Astrocyte of the spinal cord (primary cell): Measurements from ENCODE around the gene POU6F2.

Source experiments
- DNase-seq: peaks from one replicate; pipeline ENCODE4 v3.0.0; 2011; ENCODE audit warnings: low read depth, low spot score
- H3K4me3 ChIP-seq: 2 replicates; pipeline ENCODE4 v1.5.1; 2011; ENCODE audit warnings: low read depth, mild to moderate bottlenecking, low read length, moderate library complexity
- CTCF ChIP-seq: IDR thresholded peaks from 2 replicates; pipeline ENCODE4 v1.5.1; 2012; ENCODE audit warnings: low read depth, mild to moderate bottlenecking, low read length, inconsistent platforms
- in situ Hi-C: cut with HindIII; loops from 2 replicates; pipeline ENCODE4 v1.10.0; 2017; ENCODE audit warnings: low sequenced_read_pairs

Gene POU6F2

DNA sequence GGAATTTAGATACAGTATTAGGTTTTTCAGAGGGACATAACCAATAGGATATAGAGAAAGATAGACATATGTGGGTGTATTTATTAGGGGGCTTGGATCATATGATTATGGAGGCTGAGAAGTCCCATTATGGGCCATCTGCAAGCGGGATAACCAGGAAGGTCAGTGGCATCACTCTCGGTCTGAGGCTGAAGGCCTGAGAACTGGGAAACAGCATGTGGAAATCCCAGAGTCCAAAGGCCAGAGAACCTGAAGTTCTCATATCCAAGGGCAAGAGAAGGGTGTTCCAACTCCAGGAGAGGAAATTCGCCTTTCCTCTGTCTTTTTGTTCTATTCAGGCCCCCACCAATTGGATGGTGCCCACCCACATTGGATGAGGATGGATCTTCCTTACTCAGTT is 180.7 kb downstream of the POU6F2 start:
- no peak overlapping the region for H3K4me3 ChIP-seq
- TF ChIP-seq CTCF = no peak
- in situ Hi-C loops = no loop called here
- no peak for DNase-seq

DNA sequence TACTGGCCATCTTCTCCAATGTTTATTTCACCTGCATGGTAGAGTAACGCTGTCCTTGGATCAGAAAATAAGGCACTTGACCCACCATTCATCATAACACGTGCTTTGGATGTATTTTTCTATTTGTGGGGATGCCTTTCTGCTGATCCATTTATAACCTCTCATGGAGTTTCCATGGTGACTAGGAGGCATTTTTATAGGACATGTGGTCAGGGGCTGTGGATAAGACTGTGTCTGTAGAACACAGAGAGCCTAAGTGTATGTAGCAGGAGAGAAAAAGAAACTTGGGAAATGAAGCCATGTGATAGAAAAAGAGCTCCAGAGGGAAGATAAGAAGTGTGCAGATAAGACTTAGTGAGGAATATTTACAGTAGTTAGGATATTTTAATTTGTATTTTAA is 184.2 kb downstream of the POU6F2 start:
- DNase-seq = no peak
- H3K4me3 ChIP-seq = no peak overlapping the region
- in situ Hi-C loops = no loop called here
- no peak for TF ChIP-seq CTCF

GRCh38 chr7:39164887-39165286 is 187.2 kb downstream of the POU6F2 start:
- no peak for TF ChIP-seq CTCF
- no peak for DNase-seq
- no peak overlapping the region for H3K4me3 ChIP-seq
- in situ Hi-C loops = no loop called here

- in situ Hi-C loops = no loop called here
- no peak for DNase-seq
- no peak overlapping the region for H3K4me3 ChIP-seq
- no peak for TF ChIP-seq CTCF
Measured at GRCh38 chr7:39168403-39169098, 190.8 kb downstream of the POU6F2 start.

DNA sequence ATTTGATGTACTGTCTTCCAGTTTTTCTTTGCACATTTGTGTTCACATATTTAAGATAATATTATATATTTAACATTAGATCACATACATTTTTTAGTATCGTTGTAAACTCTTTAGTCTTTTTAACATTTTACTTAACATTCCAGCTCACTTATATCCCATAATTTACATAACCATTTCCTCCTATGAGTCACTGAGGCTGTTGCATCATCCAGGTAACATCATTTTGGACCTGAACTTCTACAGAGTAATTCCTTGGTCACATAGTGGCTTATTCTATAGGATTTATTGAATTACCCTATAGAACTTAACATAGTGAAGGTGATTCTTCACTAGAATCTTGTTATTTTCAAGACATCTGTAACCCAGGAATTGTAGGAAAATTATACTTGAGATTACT is 194.4 kb downstream of the POU6F2 start:
- in situ Hi-C loops = no loop called here
- no peak overlapping the region for H3K4me3 ChIP-seq
- DNase-seq = no peak
- no peak for TF ChIP-seq CTCF

- in situ Hi-C loops = no loop called here
- no peak overlapping the region for H3K4me3 ChIP-seq
- no peak for DNase-seq
- no peak for TF ChIP-seq CTCF
Measured at GRCh38 chr7:39181398-39181797, 203.7 kb downstream of the POU6F2 start.

GRCh38 chr7:39183796-39184195 is 206.1 kb downstream of the POU6F2 start:
- no peak overlapping the region for H3K4me3 ChIP-seq
- TF ChIP-seq CTCF = no peak
- DNase-seq = no peak
- in situ Hi-C loops = no loop called here
